Common myeloid progenitor, CD34-positive (primary cell): ENCODE data around the gene CHDH. TPM values are rescaled to one million over a fixed set of nuclear protein-coding genes. Genes with fewer than 3 reads are reported as not detected.

Experiments
- CTCF ChIA-PET: fragments of 350-600 bp; sonication (Branson Sonifier 250); formaldehyde crosslinking; loops from one replicate; lab custom pipeline; 2021; ENCODE audit warnings: antibody characterized with exemption; lab: Charles Lee
- POLR2A ChIA-PET: fragments of 350-600 bp; sonication (Branson Sonifier 250); formaldehyde crosslinking; loops from one replicate; lab custom pipeline; 2021; ENCODE audit warnings: antibody characterized with exemption; lab: Charles Lee
- DNase-seq, 3 donors: peaks; one replicate each; pipeline versions ENCODE4 v3.0.0 to v3.0.0-alpha.2; 2013
- H3K27ac ChIP-seq, 2 experiments: 1 replicate in 1 of 2; 2 replicates in 1 of 2; pipeline ENCODE4 v1.7.0; 2013; ENCODE audit warnings: inconsistent platforms in 2 of 2, low read length in 2 of 2, mild to moderate bottlenecking in 2 of 2, low read depth in 1 of 2, moderate library complexity in 1 of 2; ENCODE audit not compliant: severe bottlenecking in 2 of 2, insufficient read depth in 1 of 2, poor library complexity in 1 of 2
- H3K27me3 ChIP-seq, 5 experiments: replicated peaks in 2 of 5; 1 replicate in 3 of 5; 2 replicates in 2 of 5; pipeline versions ENCODE4 v1.6.1 to v1.7.0; 2013; ENCODE audit warnings: low read length in 4 of 5, mild to moderate bottlenecking in 2 of 5, moderate library complexity in 2 of 5, inconsistent platforms in 1 of 5; ENCODE audit not compliant: insufficient read depth in 5 of 5, control insufficient read depth in 4 of 5
- H3K36me3 ChIP-seq, 4 experiments: 1 replicate in 2 of 4; 2 replicates in 2 of 4; pipeline versions ENCODE4 v1.6.1 to v1.7.0; 2013; ENCODE audit warnings: low read length in 3 of 4, control low read depth in 1 of 4, mild to moderate bottlenecking in 1 of 4; ENCODE audit not compliant: control insufficient read depth in 4 of 4, insufficient read depth in 4 of 4
- H3K4me1 ChIP-seq, 4 experiments: 1 replicate in 3 of 4; 2 replicates in 1 of 4; pipeline versions ENCODE4 v1.6.1 to v1.7.1; 2013; ENCODE audit warnings: low read length in 3 of 4, mild to moderate bottlenecking in 3 of 4, control low read depth in 1 of 4, inconsistent platforms in 1 of 4, moderate library complexity in 1 of 4; ENCODE audit not compliant: control insufficient read depth in 4 of 4, insufficient read depth in 4 of 4; ENCODE audit errors: control extremely low read depth in 1 of 4
- H3K4me3 ChIP-seq, 7 experiments: 1 replicate in 4 of 7; 2 replicates in 3 of 7; pipeline versions ENCODE4 v1.5.1 to v1.7.0; 2013; ENCODE audit warnings: mild to moderate bottlenecking in 7 of 7, low read length in 6 of 7, moderate library complexity in 6 of 7, inconsistent platforms in 2 of 7, low read depth in 2 of 7, control low read depth in 1 of 7; ENCODE audit not compliant: insufficient read depth in 4 of 7, control insufficient read depth in 1 of 7; ENCODE audit errors: extremely low read depth in 1 of 7
- H3K9me3 ChIP-seq, 5 experiments: 1 replicate in 4 of 5; 2 replicates in 1 of 5; pipeline versions ENCODE4 v1.6.1 to v1.7.1; 2013; ENCODE audit warnings: low read length in 4 of 5, mild to moderate bottlenecking in 2 of 5, inconsistent platforms in 1 of 5, low read depth in 1 of 5, moderate library complexity in 1 of 5; ENCODE audit not compliant: control insufficient read depth in 4 of 5, insufficient read depth in 2 of 5; ENCODE audit errors: control extremely low read depth in 1 of 5
- WGBS: methylation state at CpG from one replicate; pipeline ENCODE4 v1.1.5; 2013; ENCODE audit not compliant: insufficient coverage; 5-methylcytosine and 5-hydroxymethylcytosine counted together
- polyA plus RNA-seq: library from polyadenylated mRNA; unstranded; fragments of 120-200 nt; gene quantifications from one replicate; pipeline ENCODE4 v1.2.1, GENCODE V29; 2013

The CHDH gene, protein sequence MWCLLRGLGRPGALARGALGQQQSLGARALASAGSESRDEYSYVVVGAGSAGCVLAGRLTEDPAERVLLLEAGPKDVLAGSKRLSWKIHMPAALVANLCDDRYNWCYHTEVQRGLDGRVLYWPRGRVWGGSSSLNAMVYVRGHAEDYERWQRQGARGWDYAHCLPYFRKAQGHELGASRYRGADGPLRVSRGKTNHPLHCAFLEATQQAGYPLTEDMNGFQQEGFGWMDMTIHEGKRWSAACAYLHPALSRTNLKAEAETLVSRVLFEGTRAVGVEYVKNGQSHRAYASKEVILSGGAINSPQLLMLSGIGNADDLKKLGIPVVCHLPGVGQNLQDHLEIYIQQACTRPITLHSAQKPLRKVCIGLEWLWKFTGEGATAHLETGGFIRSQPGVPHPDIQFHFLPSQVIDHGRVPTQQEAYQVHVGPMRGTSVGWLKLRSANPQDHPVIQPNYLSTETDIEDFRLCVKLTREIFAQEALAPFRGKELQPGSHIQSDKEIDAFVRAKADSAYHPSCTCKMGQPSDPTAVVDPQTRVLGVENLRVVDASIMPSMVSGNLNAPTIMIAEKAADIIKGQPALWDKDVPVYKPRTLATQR
- 0.07 TPM for polyA plus RNA-seq

DNA sequence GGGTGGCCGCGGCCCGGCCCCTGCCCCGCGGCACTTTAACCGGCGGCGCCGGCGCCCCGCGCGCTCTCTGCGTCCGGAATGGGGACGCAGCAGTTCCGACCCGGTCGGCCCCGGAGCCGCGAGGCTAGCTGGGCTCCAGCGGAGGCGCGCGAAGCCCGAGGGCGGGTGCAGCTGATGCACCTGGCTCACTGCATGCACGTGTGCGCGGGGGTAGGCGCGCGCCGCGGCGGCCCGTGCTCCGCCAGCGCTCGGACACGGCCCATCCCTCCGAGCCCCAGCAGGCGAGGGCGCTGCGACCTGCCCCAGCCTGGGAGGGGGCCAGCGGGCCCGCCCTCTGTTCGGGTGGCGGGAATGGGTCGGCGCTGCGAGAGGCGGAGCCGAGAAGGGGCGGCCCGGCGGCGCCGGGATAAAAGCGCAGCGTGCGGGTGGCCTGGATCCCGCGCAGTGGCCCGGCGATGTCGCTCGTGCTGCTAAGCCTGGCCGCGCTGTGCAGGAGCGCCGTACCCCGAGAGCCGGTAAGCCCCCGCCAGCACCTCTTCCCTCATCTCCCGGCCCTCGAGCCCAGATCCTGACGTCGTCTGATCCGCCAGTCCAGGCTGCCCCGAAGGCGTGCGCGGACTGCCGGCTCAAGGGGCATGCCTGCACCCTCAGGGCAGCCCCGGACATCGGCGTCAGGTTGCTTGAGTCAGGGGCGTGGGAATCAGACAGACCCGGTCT, at the start of gene CHDH, which contains the start of gene IL17RB:
Gene CHDH (minus strand): TSS at position 286 of the 717 bp plus-strand sequence. CDS start 22,411 bp downstream, outside the sequence.
Gene IL17RB (plus strand): TSS at position 435 of the 717 bp plus-strand sequence. CDS start 21 bp downstream, at position 456.
- H3K27me3 ChIP-seq: peaks cover 0 to 69% (median 31%) of the 10 kb centered on the region in 5 experiments
- no peak within 1 kb of the TSS for H3K27ac ChIP-seq
- peaks cover 0 to 14% (median 12%) of the 10 kb centered on the region in 4 experiments for H3K4me1 ChIP-seq
- H3K36me3 ChIP-seq: no peaks in the 10 kb centered on the region
- H3K4me3 ChIP-seq: peak within 1 kb of the TSS; percentile 13 to 72 (median 62)
- H3K9me3 ChIP-seq: no peaks in the 10 kb centered on the region
- 3% methylated on average over 80 of the region's 91 CpGs for WGBS
- DNase-seq: peak in 2 of 3 donors; percentile 35 to 49
- CTCF ChIA-PET: interaction anchor here (1.2 kb wide), 1 partner anchor 24 kb away, joined by 3 read pairs; no protein-coding TSS in a partner anchor
- POLR2A ChIA-PET: no interaction called here

DNA sequence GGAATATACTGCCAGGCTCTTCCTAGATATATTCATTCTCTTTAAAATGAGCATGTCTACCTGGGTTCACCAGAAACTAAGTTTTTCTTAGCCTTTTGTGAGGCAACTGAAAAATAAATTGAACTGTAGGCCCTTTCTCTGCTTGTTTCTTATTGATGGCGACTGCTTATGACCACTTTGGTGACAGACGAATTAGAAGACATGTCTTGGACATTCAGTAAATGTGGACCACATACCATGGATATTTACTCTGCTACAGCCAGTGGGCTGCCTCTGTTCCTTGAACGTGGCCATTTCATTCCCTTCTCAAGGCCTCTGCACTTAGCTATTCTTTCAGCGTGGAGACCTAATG, 46.0 kb upstream of the CHDH start:
- Histone ChIP-seq H3K4me3 (peak overlapping the region; percentile 29 to 96 (median 93)), H3K36me3 (peaks cover 2 to 7% (median 4%) of the 10 kb centered on the region in 4 experiments), H3K4me1 (peaks cover 12 to 19% (median 16%) of the 10 kb centered on the region in 4 experiments), H3K27me3 (peaks cover 3 to 21% (median 12%) of the 10 kb centered on the region in 5 experiments), H3K27ac (peak overlapping the region; percentile 44 to 97), H3K9me3 (peaks cover 0 to 2% (median 0%) of the 10 kb centered on the region in 5 experiments)
- ChIA-PET CTCF (interaction anchor here (1.9 kb wide), 1 partner anchor 12 kb away, joined by 5 read pairs; no protein-coding TSS in a partner anchor), POLR2A (interaction anchor here (1.8 kb wide), 1 partner anchor 11 kb away, joined by 12 read pairs; the partner anchor contains the start of gene ACTR8)
- 84% methylated on average over 4 of the region's 4 CpGs for WGBS
- DNase-seq: no peak

DNA sequence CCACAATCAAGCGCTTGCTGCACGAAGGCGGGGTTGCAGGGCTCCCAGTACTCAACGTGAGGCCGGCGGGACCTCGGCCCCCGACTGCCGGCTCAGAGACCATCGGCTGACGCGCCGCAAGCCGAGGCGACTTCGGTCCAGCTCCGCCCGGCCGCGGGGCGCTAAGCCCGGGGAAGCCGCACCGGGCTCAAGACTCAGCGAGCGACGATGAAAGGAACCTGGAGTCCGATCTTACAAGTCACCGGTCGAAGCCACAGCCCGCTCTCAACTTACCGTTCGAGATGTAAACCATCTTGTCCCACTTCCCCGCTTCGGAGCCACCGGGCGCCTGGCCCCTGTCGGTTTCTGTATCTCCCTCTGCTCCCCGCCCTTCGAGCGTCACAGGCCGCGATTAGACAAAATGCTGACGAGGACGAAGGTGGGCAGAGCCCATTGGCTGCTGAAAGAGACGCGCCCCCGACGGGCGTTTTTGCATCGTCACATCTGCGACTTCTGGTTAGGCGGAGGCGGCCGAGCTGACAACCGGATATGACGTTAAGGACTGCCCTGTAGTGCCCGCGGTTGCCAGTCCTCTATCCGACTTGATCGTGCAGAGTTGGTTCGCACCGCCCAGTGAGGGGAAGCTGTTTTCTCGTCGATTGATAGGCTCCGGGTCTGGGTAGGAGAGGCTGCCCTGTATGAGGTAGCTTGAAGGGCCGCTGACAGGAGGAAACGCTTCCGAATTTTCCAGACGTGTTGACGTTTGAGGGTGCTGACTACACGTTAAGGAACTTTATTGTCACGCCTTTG, 45.5 kb upstream of the CHDH start, which contains the start of gene SELENOK:
Gene SELENOK (minus strand): TSS at position 363 of the 789 bp plus-strand sequence.
- H3K27ac ChIP-seq: peak within 1 kb of the TSS; percentile 93 to 97
- H3K27me3 ChIP-seq: peaks cover 3 to 17% (median 8%) of the 10 kb centered on the region in 5 experiments
- ChIA-PET CTCF (interaction anchor here (1.1 to 1.9 kb wide), 2 partner anchors 12 to 39 kb away, joined by 3 to 5 read pairs; no protein-coding TSS in a partner anchor), POLR2A (interaction anchor here (0.6 to 1.8 kb wide), 2 partner anchors 11 to 184 kb away, joined by 3 to 12 read pairs; partner anchors contain the start of gene ACTR8)
- H3K9me3 ChIP-seq: peaks cover 0 to 2% (median 0%) of the 10 kb centered on the region in 5 experiments
- DNase-seq: peak; percentile 99 to 100 (median 100)
- peaks cover 12 to 19% (median 16%) of the 10 kb centered on the region in 4 experiments for H3K4me1 ChIP-seq
- H3K4me3 ChIP-seq: peak within 1 kb of the TSS; percentile 84 to 96 (median 94)
- WGBS: under 1% methylated on average over 70 of the region's 73 CpGs
- H3K36me3 ChIP-seq: peaks cover 4 to 13% (median 8%) of the 10 kb centered on the region in 4 experiments

DNA sequence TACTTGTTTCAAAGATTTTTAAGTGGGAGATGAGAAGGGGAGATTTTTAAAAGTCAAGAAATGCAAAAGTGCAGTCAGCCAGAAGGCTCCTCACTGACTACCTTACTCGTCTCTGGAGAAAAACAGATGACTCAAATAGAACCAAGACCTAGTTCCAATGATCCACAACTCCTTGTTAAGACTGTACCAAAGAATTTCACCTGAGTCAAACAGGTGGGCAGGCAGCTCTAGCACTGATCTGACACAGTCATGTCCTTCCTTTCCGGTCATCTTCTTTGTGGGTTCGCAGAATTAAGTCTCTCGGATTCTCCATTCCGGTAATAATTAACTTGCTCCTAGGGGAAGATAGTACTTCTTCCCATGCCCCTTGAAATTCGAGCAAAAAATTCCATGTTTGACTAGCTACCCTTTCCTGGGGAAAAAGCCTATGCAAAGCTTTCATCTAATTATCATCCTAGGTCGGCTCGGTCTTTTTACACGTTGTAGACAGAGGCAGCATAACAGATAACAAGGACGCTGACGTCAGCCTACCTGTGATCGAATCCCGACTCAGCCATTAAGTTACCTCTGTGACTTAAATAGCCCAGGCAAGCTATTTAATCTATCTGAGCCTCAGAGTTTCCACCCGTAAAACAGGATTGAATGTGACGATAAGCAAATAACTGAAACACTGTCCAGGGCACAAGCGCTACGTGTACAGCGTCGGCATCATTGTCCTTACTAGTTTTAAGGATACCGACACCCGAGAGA, 44.7 kb upstream of the CHDH start:
- ChIA-PET CTCF (interaction anchor here (1.1 to 1.9 kb wide), 4 partner anchors 10 to 47 kb away, joined by 3 to 5 read pairs (median 4); partner anchors contain the start of gene ACTR8), POLR2A (interaction anchor here (1.8 kb wide), 1 partner anchor 10 kb away, joined by 12 read pairs; the partner anchor contains the start of gene ACTR8)
- Histone ChIP-seq H3K27me3 (peaks cover 0 to 14% (median 5%) of the 10 kb centered on the region in 5 experiments), H3K27ac (peak overlapping the region; percentile 93 to 97), H3K4me1 (peaks cover 12 to 19% (median 16%) of the 10 kb centered on the region in 4 experiments), H3K36me3 (peaks cover 4 to 16% (median 9%) of the 10 kb centered on the region in 4 experiments), H3K9me3 (no peaks in the 10 kb centered on the region), H3K4me3 (peak overlapping the region; percentile 84 to 96 (median 94))
- WGBS: 13% methylated on average over 20 of the region's 21 CpGs
- peak; percentile 52 to 64 (median 59) for DNase-seq

DNA sequence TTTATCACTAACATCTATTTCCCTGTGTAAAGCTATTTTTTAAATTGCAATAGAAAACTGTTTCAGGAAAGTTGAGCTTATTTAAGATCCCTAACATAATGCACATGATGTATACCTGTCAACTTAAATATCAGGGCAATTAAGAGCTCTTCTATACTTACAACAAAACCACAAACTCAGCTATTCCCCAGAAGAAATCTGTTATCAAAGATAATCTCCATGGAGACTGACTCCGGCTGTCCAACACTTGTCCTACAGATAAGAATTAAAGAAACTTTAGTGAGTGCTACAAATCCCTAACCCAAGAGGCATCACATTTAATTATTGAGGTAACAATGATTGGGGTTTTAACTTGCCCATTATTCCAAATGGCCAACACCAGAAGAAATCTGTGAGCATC, 42.0 kb upstream of the CHDH start:
- H3K4me1 ChIP-seq: peaks cover 12 to 19% (median 16%) of the 10 kb centered on the region in 4 experiments
- no peak overlapping the region for H3K27ac ChIP-seq
- ChIA-PET CTCF (interaction anchor here (1.4 kb wide), 1 partner anchor 13 kb away, joined by 3 read pairs; no protein-coding TSS in a partner anchor), POLR2A (no interaction called here)
- H3K9me3 ChIP-seq: no peaks in the 10 kb centered on the region
- H3K27me3 ChIP-seq: no peaks in the 10 kb centered on the region
- H3K4me3 ChIP-seq: no peak overlapping the region
- peak; percentile 30 to 79 (median 59) for DNase-seq
- WGBS: no CpG with 5 or more reads among the region's 1 CpG
- H3K36me3 ChIP-seq: peaks cover 6 to 33% (median 19%) of the 10 kb centered on the region in 4 experiments
